C4-2B (cell line): ENCODE results near the gene SPNS2.

Experiments
- H3K27ac ChIP-seq: fragments of 450-650 bp; 2 replicates; pipeline ENCODE4 v1.5.1; 2017
- ZFX ChIP-seq: fragments of 450-650 bp; IDR thresholded peaks from 2 replicates; pipeline ENCODE4 v1.6.1; 2017
- TF ChIP-seq, protein P1 (sequence below): fragments of 450-650 bp; conservative IDR thresholded peaks from 2 replicates; pipeline ENCODE4 v1.5.1; 2017; ENCODE audit warnings: mild to moderate bottlenecking

Gene SPNS2

GRCh38 chr17:4500191-4500571, 1.5 kb downstream of the SPNS2 start:
- TF ChIP-seq ZFX = no peak
- TF ChIP-seq, protein P1, sequence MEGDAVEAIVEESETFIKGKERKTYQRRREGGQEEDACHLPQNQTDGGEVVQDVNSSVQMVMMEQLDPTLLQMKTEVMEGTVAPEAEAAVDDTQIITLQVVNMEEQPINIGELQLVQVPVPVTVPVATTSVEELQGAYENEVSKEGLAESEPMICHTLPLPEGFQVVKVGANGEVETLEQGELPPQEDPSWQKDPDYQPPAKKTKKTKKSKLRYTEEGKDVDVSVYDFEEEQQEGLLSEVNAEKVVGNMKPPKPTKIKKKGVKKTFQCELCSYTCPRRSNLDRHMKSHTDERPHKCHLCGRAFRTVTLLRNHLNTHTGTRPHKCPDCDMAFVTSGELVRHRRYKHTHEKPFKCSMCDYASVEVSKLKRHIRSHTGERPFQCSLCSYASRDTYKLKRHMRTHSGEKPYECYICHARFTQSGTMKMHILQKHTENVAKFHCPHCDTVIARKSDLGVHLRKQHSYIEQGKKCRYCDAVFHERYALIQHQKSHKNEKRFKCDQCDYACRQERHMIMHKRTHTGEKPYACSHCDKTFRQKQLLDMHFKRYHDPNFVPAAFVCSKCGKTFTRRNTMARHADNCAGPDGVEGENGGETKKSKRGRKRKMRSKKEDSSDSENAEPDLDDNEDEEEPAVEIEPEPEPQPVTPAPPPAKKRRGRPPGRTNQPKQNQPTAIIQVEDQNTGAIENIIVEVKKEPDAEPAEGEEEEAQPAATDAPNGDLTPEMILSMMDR = no peak
- H3K27ac ChIP-seq = no peak overlapping the region

DNA sequence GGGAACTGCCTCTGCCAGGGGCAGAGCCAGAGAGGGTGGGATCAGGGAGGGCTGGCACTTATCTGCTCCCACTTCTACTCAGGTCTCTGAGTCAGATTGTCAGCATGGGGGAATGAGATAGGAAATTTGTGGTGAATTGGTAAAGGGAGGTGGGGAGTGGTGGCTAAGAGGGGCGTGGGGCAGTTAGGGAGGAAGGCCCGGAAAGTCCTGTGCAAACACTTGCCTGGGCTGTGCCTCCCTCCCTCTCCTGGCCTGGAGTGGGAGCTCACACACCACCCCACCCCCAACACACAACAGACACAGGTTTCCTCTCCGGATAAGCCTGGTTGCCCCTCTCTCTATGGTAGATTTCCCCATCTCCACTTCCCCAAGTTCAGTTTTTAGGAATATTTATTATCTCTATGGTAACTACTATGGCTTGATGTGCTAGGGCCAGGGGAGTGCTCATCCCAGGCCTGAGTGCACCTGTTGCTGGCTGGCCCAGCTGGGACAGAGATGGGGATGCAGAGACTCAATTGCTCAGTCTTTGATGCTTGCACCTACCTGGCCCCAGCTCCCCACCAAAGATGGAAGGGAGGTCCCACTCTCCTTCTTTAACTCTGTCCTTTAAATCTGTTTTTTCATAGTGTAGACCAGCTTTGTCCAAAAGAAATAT, 2.7 kb downstream of the SPNS2 start:
- TF ChIP-seq, protein P1 = no peak
- TF ChIP-seq ZFX = no peak
- H3K27ac ChIP-seq = no peak overlapping the region

DNA sequence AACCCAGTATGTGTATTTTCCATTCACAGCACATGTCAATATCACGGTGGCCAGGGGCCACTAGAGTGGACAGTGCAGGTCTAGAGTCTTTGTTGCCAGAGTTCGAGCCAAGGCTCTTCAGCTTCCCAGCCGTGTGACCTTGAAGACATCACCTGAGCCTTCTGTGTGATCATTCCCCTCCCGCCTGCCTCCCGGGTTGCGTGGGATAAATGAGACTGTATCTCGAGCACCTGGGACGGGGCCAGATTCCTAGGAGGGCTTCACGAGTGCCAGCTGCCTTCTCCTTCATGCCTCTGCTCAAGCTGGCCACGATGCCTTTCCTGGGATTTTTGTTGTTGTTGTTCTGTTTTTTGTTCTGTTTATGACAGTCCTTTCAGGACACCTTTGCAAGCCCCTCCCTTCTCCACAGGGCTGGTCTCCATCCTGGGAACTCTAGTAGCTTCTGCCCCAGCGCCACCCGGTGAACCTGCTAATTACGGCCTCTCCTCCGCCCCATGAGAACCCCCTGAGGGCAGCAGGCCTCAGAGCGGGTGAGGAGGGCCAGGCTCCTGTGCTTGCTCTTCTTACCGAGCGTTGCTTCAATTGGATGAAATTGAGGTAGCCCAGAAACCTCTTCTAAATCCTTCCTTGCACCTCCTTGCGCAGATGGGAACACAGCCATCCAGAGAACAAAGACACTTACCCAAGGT, 3.9 kb downstream of the SPNS2 start:
- TF ChIP-seq, protein P1 = no peak
- no peak for TF ChIP-seq ZFX
- no peak overlapping the region for H3K27ac ChIP-seq

DNA sequence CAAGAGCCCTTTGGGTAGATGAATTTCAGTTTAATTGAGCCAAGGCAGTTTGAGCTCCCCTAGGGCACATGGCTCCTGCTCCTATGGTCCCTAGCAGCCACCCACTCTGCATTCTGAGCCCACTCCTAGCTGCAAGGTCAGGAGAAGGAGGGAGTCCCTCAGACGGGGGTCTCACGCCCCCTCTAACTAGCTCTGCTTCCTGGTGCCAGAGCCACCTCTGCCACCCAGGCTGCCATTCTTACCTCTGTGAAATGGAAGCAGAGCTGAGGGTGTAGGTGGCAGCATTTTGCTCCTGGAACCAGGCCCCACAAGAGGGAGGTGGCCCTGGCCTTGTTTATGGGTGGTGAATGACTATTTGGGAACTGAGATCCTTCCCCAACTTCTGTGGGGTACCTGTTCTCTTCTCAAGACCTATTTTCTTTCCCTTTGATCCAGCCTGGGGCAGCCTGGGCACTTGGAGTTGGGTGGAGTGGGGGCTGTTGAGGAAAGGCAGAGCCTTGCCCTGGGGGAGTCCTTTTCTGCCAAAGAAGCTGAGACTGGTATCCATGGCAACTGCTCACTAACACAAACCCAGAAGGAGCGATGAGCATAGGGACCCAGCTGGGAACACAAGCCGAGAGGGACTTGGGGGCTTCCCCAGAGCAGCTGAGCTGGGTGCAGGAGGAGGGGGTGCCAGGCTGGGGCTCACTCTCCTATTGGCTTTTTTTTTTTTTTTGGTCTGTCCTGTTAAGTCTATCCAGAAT, 4.8 kb downstream of the SPNS2 start:
- no peak overlapping the region for H3K27ac ChIP-seq
- TF ChIP-seq ZFX = no peak
- TF ChIP-seq, protein P1 = no peak

- TF ChIP-seq, protein P1 = no peak
- no peak for TF ChIP-seq ZFX
- no peak overlapping the region for H3K27ac ChIP-seq
Observed at GRCh38 chr17:4504188-4504587, 5.5 kb downstream of the SPNS2 start.

GRCh38 chr17:4505187-4505586, 6.5 kb downstream of the SPNS2 start:
- TF ChIP-seq, protein P1 = no peak
- no peak for TF ChIP-seq ZFX

More at GRCh38 chr17:4505187-4505586, 6.5 kb downstream of the SPNS2 start:
- no peak overlapping the region for H3K27ac ChIP-seq
